SK-N-SH (cell line): ENCODE results near the gene NCAN. TPM values are rescaled to one million over a fixed set of nuclear protein-coding genes. Genes with fewer than 3 reads are reported as not detected.

ENCODE experiments used
- CTCF ChIA-PET: fragments of 300-600, 350-600 bp; formaldehyde crosslinking; extraction: SDS; loops from one replicate; lab custom pipeline; 2021; lab: Yijun Ruan, JAX
- POLR2A ChIA-PET: fragments of 350-600 bp; sonication (Branson Sonifier 250); formaldehyde crosslinking; extraction: SDS; loops from one replicate; lab custom pipeline; 2020; ENCODE audit warnings: antibody characterized with exemption, inconsistent platforms; lab: Yijun Ruan, JAX
- DNase-seq: peaks from one replicate; pipeline ENCODE4 v3.0.0; 2012
- H2AFZ ChIP-seq: fragments of 200-600 bp; sonication (generic); 2 replicates; pipeline ENCODE4 v1.8.1; 2016; ENCODE audit warnings: antibody characterized with exemption, mild to moderate bottlenecking, low read depth
- H3F3A ChIP-seq: fragments of 200-600 bp; sonication (generic); replicated peaks from 2 replicates; pipeline ENCODE3; 2016; ENCODE audit warnings: antibody characterized with exemption, mild to moderate bottlenecking; ENCODE audit not compliant: insufficient read depth
- H3K27ac ChIP-seq, 2 experiments: fragments of 200-500 bp in 1 of 2; fragments of 200-600 bp in 1 of 2; sonication (Bioruptor generic) in 1 of 2; sonication (generic), shearing (Covaris generic) in 1 of 2; 2 replicates each; pipeline versions ENCODE4 v1.5.1 to v1.6.1; 2014 to 2016; ENCODE audit warnings: low read depth in 2 of 2, inconsistent platforms in 1 of 2, low read length in 1 of 2, mild to moderate bottlenecking in 1 of 2, mixed read lengths in 1 of 2
- H3K27me3 ChIP-seq: fragments of 200-600 bp; sonication (generic), shearing (Covaris generic); 2 replicates; pipeline ENCODE4 v1.6.1; 2016; ENCODE audit warnings: mixed run types; ENCODE audit not compliant: insufficient read depth
- H3K36me3 ChIP-seq, 2 experiments: fragments of 200-500 bp in 1 of 2; fragments of 200-600 bp in 1 of 2; sonication (Bioruptor generic) in 1 of 2; sonication (generic) in 1 of 2; replicated peaks in 1 of 2; 2 replicates each; pipeline versions ENCODE3 to v1.5.1; 2014 to 2016; ENCODE audit warnings: low read length in 1 of 2, mild to moderate bottlenecking in 1 of 2; ENCODE audit not compliant: insufficient read depth in 2 of 2, control insufficient read depth in 1 of 2
- H3K4me1 ChIP-seq, 2 experiments: fragments of 200-500 bp in 1 of 2; fragments of 200-600 bp in 1 of 2; sonication (Bioruptor generic) in 1 of 2; sonication (generic), shearing (Covaris generic) in 1 of 2; 2 replicates each; pipeline versions ENCODE4 v1.5.1 to v1.6.1; 2014 to 2016; ENCODE audit warnings: low read depth in 1 of 2, low read length in 1 of 2, mixed run types in 1 of 2; ENCODE audit not compliant: insufficient read depth in 2 of 2, control insufficient read depth in 1 of 2
- H3K4me2 ChIP-seq: fragments of 200-600 bp; sonication (generic), shearing (Covaris generic); 2 replicates; pipeline ENCODE4 v1.6.1; 2017; ENCODE audit warnings: mixed run types
- H3K4me3 ChIP-seq, 2 experiments: fragments of 200-500 bp in 1 of 2; fragments of 200-600 bp in 1 of 2; sonication (Bioruptor generic) in 1 of 2; sonication (generic), shearing (Covaris generic) in 1 of 2; 2 replicates each; pipeline versions ENCODE4 v1.5.1 to v1.8.1; 2014 to 2016; ENCODE audit warnings: low read depth in 2 of 2, inconsistent platforms in 1 of 2, low read length in 1 of 2, mild to moderate bottlenecking in 1 of 2, mixed read lengths in 1 of 2, moderate library complexity in 1 of 2
- H3K79me2 ChIP-seq: fragments of 200-600 bp; sonication (generic); 2 replicates; pipeline ENCODE4 v1.8.1; 2017; ENCODE audit warnings: mild to moderate bottlenecking; ENCODE audit not compliant: insufficient read depth
- H3K9ac ChIP-seq: fragments of 200-600 bp; sonication (generic); 2 replicates; pipeline ENCODE4 v1.6.1; 2017; ENCODE audit warnings: mixed run types
- H3K9me2 ChIP-seq: fragments of 200-600 bp; sonication (generic); 2 replicates; pipeline ENCODE4 v1.6.1; 2017; ENCODE audit warnings: mixed run types
- H3K9me3 ChIP-seq: fragments of 200-600 bp; sonication (generic); 2 replicates; pipeline ENCODE4 v1.6.1; 2017; ENCODE audit warnings: mixed run types, mild to moderate bottlenecking, moderate library complexity
- H4K20me1 ChIP-seq: fragments of 200-600 bp; sonication (generic); 2 replicates; pipeline ENCODE4 v1.6.1; 2017; ENCODE audit warnings: mild to moderate bottlenecking, mixed run types; ENCODE audit not compliant: insufficient read depth
- CTCF ChIP-seq: fragments of 200-600 bp; sonication (generic); IDR thresholded peaks from 2 replicates; pipeline ENCODE4 v1.6.1; 2017; ENCODE audit warnings: antibody characterized with exemption, mild to moderate bottlenecking, moderate library complexity
- EP300 ChIP-seq, 2 experiments: IDR thresholded peaks; 2 replicates each; pipeline versions ENCODE4 v1.4.0 to v1.6.1; 2012; ENCODE audit warnings: borderline replicate concordance in 1 of 2, low read depth in 1 of 2, low read length in 1 of 2
- EZH2phosphoT487 ChIP-seq: fragments of 200-600 bp; sonication (generic); IDR thresholded peaks from 2 replicates; pipeline ENCODE4 v1.6.1; 2017; ENCODE audit warnings: low read depth, mixed run types, mild to moderate bottlenecking, antibody characterized with exemption, moderate library complexity, borderline replicate concordance
- GABPA ChIP-seq: IDR thresholded peaks from 2 replicates; pipeline ENCODE4 v1.4.0; 2012; ENCODE audit warnings: low read depth, mild to moderate bottlenecking
- RCOR1 ChIP-seq: fragments of 150-350 bp; IDR thresholded peaks from 2 replicates; pipeline ENCODE4 v1.6.1; 2017; ENCODE audit warnings: antibody characterized with exemption, low read length
- REST ChIP-seq: IDR thresholded peaks from 2 replicates; pipeline ENCODE4 v1.6.1; 2012; ENCODE audit warnings: mild to moderate bottlenecking, low read depth, low read length, moderate library complexity
- RXRA ChIP-seq: IDR thresholded peaks from 2 replicates; pipeline ENCODE4 v1.4.0; 2012; ENCODE audit warnings: low read depth, mild to moderate bottlenecking, borderline replicate concordance
- SIN3A ChIP-seq: IDR thresholded peaks from 2 replicates; pipeline ENCODE4 v1.6.1; 2012; ENCODE audit warnings: low read depth, mild to moderate bottlenecking, low read length, moderate library complexity, borderline replicate concordance
- TEAD4 ChIP-seq: IDR thresholded peaks from 2 replicates; pipeline ENCODE4 v1.4.0; 2012; ENCODE audit warnings: mild to moderate bottlenecking, borderline replicate concordance; ENCODE audit not compliant: insufficient read depth
- WGBS: methylation state at CpG from one replicate; pipeline ENCODE4 v1.1.6; 2017; ENCODE audit warnings: low lambda C conversion rate; 5-methylcytosine and 5-hydroxymethylcytosine counted together
- polyA plus RNA-seq, 3 experiments: library from polyadenylated mRNA; depleted of rRNA; stranded (reverse); fragments of >200 nt; gene quantifications; 2 replicates each; pipeline ENCODE4 v1.2.3, GENCODE V29; 2012

NCAN gene
- polyA plus RNA-seq, 1 of the 3 experiments (the other 2 are of a cell fraction) = 0.03 TPM

GRCh38 chr19:19263886-19264487 is 52.2 kb downstream of the NCAN start (continued):
- TF ChIP-seq GABPA (no peak), RCOR1 (no peak), RXRA (no peak), REST (no peak), TEAD4 (no peak)

GRCh38 chr19:19267305-19267704 is 55.5 kb downstream of the NCAN start:
- Histone ChIP-seq H3K27me3 (peaks cover under 1% of the 10 kb centered on the region; the same call in 1 of the 2 replicates), H3K9me2 (no peaks in the 10 kb centered on the region), H3K36me3 (no peaks in the 10 kb centered on the region), H3F3A (no peaks in the 10 kb centered on the region), H3K27ac (no peak overlapping the region), H3K79me2 (no peaks in the 10 kb centered on the region), H4K20me1 (no peaks in the 10 kb centered on the region), H3K4me1 (peaks cover 0 to 2% of the 10 kb centered on the region in 2 experiments; a peak in 1 of 4 replicates), H3K9me3 (no peaks in the 10 kb centered on the region), H2AFZ (no peak overlapping the region), H3K4me2 (no peak overlapping the region), H3K9ac (no peak overlapping the region), H3K4me3 (no peak overlapping the region)
- WGBS = 80% methylated on average over 2 of the region's 3 CpGs
- CTCF ChIA-PET = no interaction called here
- DNase-seq = no peak
- POLR2A ChIA-PET = no interaction called here
- TF ChIP-seq EP300 (IDR thresholded peaks at IDR 0.05; ENCODE audit: borderline replicate concordance in 1 of 2, low read depth in 1 of 2, low read length in 1 of 2) = no peak
- TF ChIP-seq, all 33 proteins: peak for 0

- H3K4me2 ChIP-seq = no peak overlapping the region
- ChIA-PET CTCF (interaction anchor here (0.6 kb wide), 1 partner anchor 81 kb away, joined by 3 read pairs; no protein-coding TSS in a partner anchor), POLR2A (no interaction called here)
- H3K4me3 ChIP-seq = no peak overlapping the region
- H3K27ac ChIP-seq = no peak overlapping the region
- no peak for TF ChIP-seq CTCF
- no peak for TF ChIP-seq EZH2phosphoT487
- no peak for TF ChIP-seq SIN3A
- no peak for TF ChIP-seq REST
- H3K36me3 ChIP-seq = no peaks in the 10 kb centered on the region
- H3K9me2 ChIP-seq = no peaks in the 10 kb centered on the region
- WGBS = 83% methylated on average over 10 of the region's 10 CpGs
- H4K20me1 ChIP-seq = no peaks in the 10 kb centered on the region
- H3K9ac ChIP-seq = no peak overlapping the region
- no peak overlapping the region for H2AFZ ChIP-seq
- no peaks in the 10 kb centered on the region for H3K9me3 ChIP-seq
- H3K4me1 ChIP-seq = peaks cover 0 to 8% of the 10 kb centered on the region in 2 experiments; a peak in 1 of 4 replicates
- DNase-seq = no peak
- H3K27me3 ChIP-seq = no peaks in the 10 kb centered on the region
- no peaks in the 10 kb centered on the region for H3F3A ChIP-seq
- H3K79me2 ChIP-seq = no peaks in the 10 kb centered on the region
Measured at GRCh38 chr19:19268453-19269385, 57.0 kb downstream of the NCAN start.
